Measurements from ENCODE around the gene CTSV.

- TF ChIP-seq POLR2AphosphoS5 (IDR thresholded peaks at IDR 0.05; ENCODE audit: low read depth, low read length) (no peak), CTCF (IDR thresholded peaks at IDR 0.05) (no peak), REST (IDR thresholded peaks at IDR 0.05; ENCODE audit: insufficient read depth in 1 of 2, low read depth in 2 of 2, low read length in 1 of 2) (no peak)
These were observed 14.8 kb upstream of the CTSV start for GRCh38 chr9:97053717-97054116.

Data from Panc1 (cell line).